GM06990 (cell line): Measurements from ENCODE around the gene ZNF275.

ENCODE experiments used
- DNase-seq: peaks from one replicate; pipeline ENCODE4 v3.0.0-alpha.2; 2011; ENCODE audit not compliant: insufficient read length; ENCODE audit errors: extremely low read depth
- H3K27me3 ChIP-seq: replicated peaks from 2 replicates; pipeline ENCODE4 v1.6.0; 2011; ENCODE audit warnings: low read length; ENCODE audit not compliant: control insufficient read depth, insufficient read depth
- H3K36me3 ChIP-seq: 2 replicates; pipeline ENCODE4 v1.5.1; 2011; ENCODE audit warnings: low read length; ENCODE audit not compliant: control insufficient read depth, insufficient read depth
- H3K4me3 ChIP-seq: replicated peaks from 2 replicates; pipeline ENCODE4 v1.5.1; 2011; ENCODE audit warnings: low read depth, mild to moderate bottlenecking, control low read depth, low read length
- TF ChIP-seq, protein P1 (sequence below): IDR thresholded peaks from 2 replicates; pipeline ENCODE4 v1.5.1; 2011; ENCODE audit warnings: low read length, control low read depth, mild to moderate bottlenecking, inconsistent platforms; ENCODE audit not compliant: insufficient read depth, poor library complexity, severe bottlenecking

The ZNF275 gene

DNA sequence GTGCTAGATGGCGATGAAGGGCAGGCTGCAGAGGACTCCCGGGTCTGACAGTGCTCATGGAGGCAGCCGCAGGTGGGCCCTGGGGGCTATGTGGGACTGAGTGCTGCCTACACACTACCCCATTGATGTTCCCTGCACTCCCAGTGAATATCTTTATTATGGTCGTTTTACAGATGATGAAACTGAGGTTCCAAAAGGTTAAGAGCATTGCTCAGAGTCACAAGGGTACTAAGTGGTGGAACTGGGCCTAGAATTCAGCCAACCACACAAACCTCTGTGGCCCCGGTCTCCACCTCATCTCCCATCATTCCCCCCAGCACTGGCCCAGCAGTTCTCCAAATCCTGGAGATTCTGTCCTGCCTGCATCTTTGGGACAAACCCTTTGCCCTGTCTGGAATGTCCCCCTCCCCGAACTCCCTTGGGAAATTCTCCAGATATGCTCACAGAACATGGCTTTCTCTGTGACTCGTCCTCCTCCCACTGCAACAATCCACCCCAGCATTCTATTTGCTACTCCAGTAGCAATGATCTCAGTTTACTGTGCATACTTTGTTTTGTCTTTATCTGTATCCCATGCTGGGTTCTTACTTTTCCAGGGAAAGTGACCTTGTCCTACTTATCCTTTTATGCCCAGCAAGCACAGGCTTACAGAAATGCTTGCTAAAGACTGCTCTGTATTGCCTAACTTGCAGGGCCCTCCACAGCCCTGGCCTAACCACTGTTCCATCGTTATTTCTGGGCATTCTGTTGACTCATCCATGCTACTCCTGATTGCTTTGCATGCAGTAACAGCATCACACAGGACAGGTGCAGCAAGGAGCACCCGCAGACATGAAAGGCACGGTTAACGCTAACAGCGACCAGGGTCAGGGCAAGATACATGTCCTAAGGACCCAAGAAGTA is 26.4 kb upstream of the ZNF275 start:
- DNase-seq, result no peak
- no peaks in the 10 kb centered on the region for H3K27me3 ChIP-seq
- TF ChIP-seq, protein P1, sequence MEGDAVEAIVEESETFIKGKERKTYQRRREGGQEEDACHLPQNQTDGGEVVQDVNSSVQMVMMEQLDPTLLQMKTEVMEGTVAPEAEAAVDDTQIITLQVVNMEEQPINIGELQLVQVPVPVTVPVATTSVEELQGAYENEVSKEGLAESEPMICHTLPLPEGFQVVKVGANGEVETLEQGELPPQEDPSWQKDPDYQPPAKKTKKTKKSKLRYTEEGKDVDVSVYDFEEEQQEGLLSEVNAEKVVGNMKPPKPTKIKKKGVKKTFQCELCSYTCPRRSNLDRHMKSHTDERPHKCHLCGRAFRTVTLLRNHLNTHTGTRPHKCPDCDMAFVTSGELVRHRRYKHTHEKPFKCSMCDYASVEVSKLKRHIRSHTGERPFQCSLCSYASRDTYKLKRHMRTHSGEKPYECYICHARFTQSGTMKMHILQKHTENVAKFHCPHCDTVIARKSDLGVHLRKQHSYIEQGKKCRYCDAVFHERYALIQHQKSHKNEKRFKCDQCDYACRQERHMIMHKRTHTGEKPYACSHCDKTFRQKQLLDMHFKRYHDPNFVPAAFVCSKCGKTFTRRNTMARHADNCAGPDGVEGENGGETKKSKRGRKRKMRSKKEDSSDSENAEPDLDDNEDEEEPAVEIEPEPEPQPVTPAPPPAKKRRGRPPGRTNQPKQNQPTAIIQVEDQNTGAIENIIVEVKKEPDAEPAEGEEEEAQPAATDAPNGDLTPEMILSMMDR, result no peak
- H3K36me3 ChIP-seq, result no peaks in the 10 kb centered on the region
- H3K4me3 ChIP-seq, result no peak overlapping the region

GRCh38 chrX:153310901-153311300 is 23.1 kb upstream of the ZNF275 start:
- TF ChIP-seq, protein P1, result no peak
- no peak overlapping the region for H3K4me3 ChIP-seq
- no peaks in the 10 kb centered on the region for H3K27me3 ChIP-seq
- DNase-seq, result no peak
- H3K36me3 ChIP-seq, result no peaks in the 10 kb centered on the region

GRCh38 chrX:153312041-153312440 is 21.9 kb upstream of the ZNF275 start:
- no peak for DNase-seq
- no peaks in the 10 kb centered on the region for H3K36me3 ChIP-seq
- no peak overlapping the region for H3K4me3 ChIP-seq
- TF ChIP-seq, protein P1, result no peak
- no peaks in the 10 kb centered on the region for H3K27me3 ChIP-seq

DNA sequence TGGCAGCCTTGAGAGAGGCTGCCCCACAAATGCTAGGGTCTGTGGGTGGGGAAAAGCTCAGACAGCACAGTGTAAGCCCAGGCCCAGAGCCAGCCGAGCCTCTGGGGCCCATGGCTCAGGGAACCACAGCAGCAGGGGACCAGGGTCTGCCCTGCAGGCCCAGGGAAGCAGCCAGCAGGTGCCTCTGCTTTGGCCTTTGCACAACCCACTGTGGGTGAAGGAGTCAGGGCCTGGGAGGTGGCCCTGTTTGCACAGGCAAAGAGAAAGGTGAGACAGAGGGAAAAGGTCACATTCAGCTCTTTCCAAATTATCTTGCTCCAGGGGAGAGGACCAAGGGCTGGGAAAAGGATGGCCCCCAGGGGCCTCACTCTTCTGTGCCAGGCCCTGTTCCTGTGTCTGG is 21.1 kb upstream of the ZNF275 start:
- no peaks in the 10 kb centered on the region for H3K36me3 ChIP-seq
- DNase-seq, result no peak
- no peaks in the 10 kb centered on the region for H3K27me3 ChIP-seq
- no peak overlapping the region for H3K4me3 ChIP-seq
- TF ChIP-seq, protein P1, result no peak

- Histone ChIP-seq H3K27me3 (no peaks in the 10 kb centered on the region), H3K36me3 (no peaks in the 10 kb centered on the region), H3K4me3 (no peak overlapping the region)
- no peak for DNase-seq
- TF ChIP-seq, protein P1, result no peak
These were observed 16.6 kb upstream of the ZNF275 start for GRCh38 chrX:153317306-153317705.
